ENCODE data around the gene NPBWR2.

The NPBWR2 gene

GRCh38 chr20:64106981-64107735 lies at the start of gene NPBWR2:
TSS of gene NPBWR2 (minus strand) at chr20:64107565. CDS start at chr20:64106831, 734 bp downstream.
- no peak for DNase-seq (ENCODE audit: low read depth in 2 of 2)

- no peak for DNase-seq (ENCODE audit: low read depth in 2 of 2)
These were observed 48.9 kb upstream of the NPBWR2 start for GRCh38 chr20:64156136-64156885.

GRCh38 chr20:64155258-64156135 lies 48.1 kb upstream of the NPBWR2 start:
- DNase-seq (ENCODE audit: low read depth in 2 of 2), result no peak

GRCh38 chr20:64154590-64155257 lies 47.4 kb upstream of the NPBWR2 start:
- no peak for DNase-seq (ENCODE audit: low read depth in 2 of 2)

GRCh38 chr20:64153861-64154589 lies 46.7 kb upstream of the NPBWR2 start:
- no peak for DNase-seq (ENCODE audit: low read depth in 2 of 2)

- no peak for DNase-seq (ENCODE audit: low read depth in 2 of 2)
These were observed 46.0 kb upstream of the NPBWR2 start for GRCh38 chr20:64153410-64153809.

- no peak for DNase-seq (ENCODE audit: low read depth in 2 of 2)
These were observed 45.5 kb upstream of the NPBWR2 start for GRCh38 chr20:64152906-64153305.

GRCh38 chr20:64151633-64152530 lies 44.5 kb upstream of the NPBWR2 start:
- no peak for DNase-seq (ENCODE audit: low read depth in 2 of 2)

- DNase-seq (ENCODE audit: low read depth in 2 of 2), result no peak
These were observed 43.6 kb upstream of the NPBWR2 start for GRCh38 chr20:64150756-64151632.

GRCh38 chr20:64149809-64150560 lies 42.6 kb upstream of the NPBWR2 start:
- DNase-seq (ENCODE audit: low read depth in 2 of 2), result no peak

- DNase-seq (ENCODE audit: low read depth in 2 of 2), result no peak
These were observed 41.8 kb upstream of the NPBWR2 start for GRCh38 chr20:64149141-64149540.

GRCh38 chr20:64148581-64148980 lies 41.2 kb upstream of the NPBWR2 start:
- DNase-seq (ENCODE audit: low read depth in 2 of 2), result no peak

GRCh38 chr20:64146936-64147477 lies 39.6 kb upstream of the NPBWR2 start:
- no peak for DNase-seq (ENCODE audit: low read depth in 2 of 2)

GRCh38 chr20:64146301-64146935 lies 39.1 kb upstream of the NPBWR2 start:
- DNase-seq (ENCODE audit: low read depth in 2 of 2), result no peak

- DNase-seq (ENCODE audit: low read depth in 2 of 2), result peak in 1 of 2 experiments; percentile 8
These were observed 38.3 kb upstream of the NPBWR2 start for GRCh38 chr20:64145458-64146300.

GRCh38 chr20:64144144-64144912 lies 37.0 kb upstream of the NPBWR2 start:
- DNase-seq (ENCODE audit: low read depth in 2 of 2), result no peak
